A549 (cell line): ENCODE results near the gene NGEF. TPM values are rescaled to one million over a fixed set of nuclear protein-coding genes. Genes with fewer than 3 reads are reported as not detected.

Experiments used
- ATAC-seq, 2 experiments: fragments of 200-7000 bp in 1 of 2; fragments of >200 bp in 1 of 2; cut with Nextera tagmentation in 1 of 2; cut with Tn5 transposase in 1 of 2; 3 replicates each; pipeline versions ENCODE4 v1.8.0 to v1.9.1; 2018 to 2020; ENCODE audit warnings: mild to moderate bottlenecking in 1 of 2, moderate library complexity in 1 of 2
- CTCF ChIA-PET: fragments of 300-600 bp; sonication (Branson Sonifier 250); formaldehyde crosslinking; extraction: SDS; loops from one replicate; lab custom pipeline; 2021; ENCODE audit warnings: antibody characterized with exemption, inconsistent platforms; lab: Yijun Ruan, JAX
- POLR2A ChIA-PET: fragments of 350-600 bp; formaldehyde crosslinking; extraction: SDS; loops from one replicate; lab custom pipeline; 2021; ENCODE audit warnings: antibody characterized with exemption, inconsistent platforms; lab: Yijun Ruan, JAX
- DNase-seq, 2 experiments: peaks; one replicate each; pipeline versions ENCODE4 v3.0.0 to v3.0.0-alpha.2; 2011 to 2016; ENCODE audit warnings: low read depth in 1 of 2, low spot score in 1 of 2
- FAIRE-seq: peaks from 2 replicates; lab custom pipeline; 2011; peaks lifted over from hg19 to GRCh38; lab: Jason Lieb, UNC
- H3K27ac ChIP-seq, 2 experiments: fragments of >200 bp; sonication (Bioruptor Twin); formaldehyde crosslinking; 3 replicates each; pipeline ENCODE4 v1.5.1; 2016 to 2017
- H3K4me1 ChIP-seq: fragments of >200 bp; sonication (Bioruptor Twin); formaldehyde crosslinking; 3 replicates; pipeline ENCODE4 v1.6.1; 2016
- H3K4me2 ChIP-seq: fragments of >200 bp; sonication (Bioruptor Twin); formaldehyde crosslinking; 3 replicates; pipeline ENCODE4 v1.6.1; 2016
- H3K4me3 ChIP-seq: fragments of >200 bp; sonication (Bioruptor Twin); formaldehyde crosslinking; 3 replicates; pipeline ENCODE4 v1.5.1; 2016
- H3K9me3 ChIP-seq: fragments of >200 bp; sonication (Bioruptor Twin); formaldehyde crosslinking; 3 replicates; pipeline ENCODE4 v1.6.1; 2016
- CHD4 ChIP-seq: fragments of 200-600 bp; sonication (generic); IDR thresholded peaks from 2 replicates; pipeline ENCODE4 v1.6.1; 2016; ENCODE audit warnings: antibody characterized with exemption, mild to moderate bottlenecking, borderline replicate concordance
- EHF ChIP-seq: fragments of 250-450 bp; sonication (Bioruptor Pico); IDR thresholded peaks from 2 replicates; pipeline ENCODE4 v1.5.0; 2020; ENCODE audit warnings: mild to moderate bottlenecking
- ESRRA ChIP-seq: fragments of 150-350 bp; IDR thresholded peaks from 2 replicates; pipeline ENCODE4 v1.6.1; 2014; ENCODE audit warnings: mild to moderate bottlenecking, low read length, borderline replicate concordance
- GATA3 ChIP-seq: IDR thresholded peaks from 2 replicates; pipeline ENCODE4 v1.6.1; 2012; ENCODE audit warnings: borderline replicate concordance
- HDAC2 ChIP-seq: fragments of 200-600 bp; sonication (generic); IDR thresholded peaks from 2 replicates; pipeline ENCODE4 v1.6.1; 2016
- MAX ChIP-seq: IDR thresholded peaks from 2 replicates; pipeline ENCODE4 v1.6.1; 2012
- MYC ChIP-seq: IDR thresholded peaks from 2 replicates; pipeline ENCODE4 v1.6.1; 2012; ENCODE audit warnings: mild to moderate bottlenecking, inconsistent platforms, low read length, improper control_type of control experiment, borderline replicate concordance
- NPAS2 ChIP-seq: fragments of 250-450 bp; sonication (Bioruptor Pico); IDR thresholded peaks from 2 replicates; pipeline ENCODE4 v1.8.0; 2022; ENCODE audit warnings: mild to moderate bottlenecking, moderate library complexity, borderline replicate concordance
- POLR2A ChIP-seq: IDR thresholded peaks from 2 replicates; pipeline ENCODE4 v1.6.1; 2012; ENCODE audit warnings: mild to moderate bottlenecking, low read length
- RAD21 ChIP-seq, 2 experiments: fragments of >200 bp in 1 of 2; sonication (Bioruptor Twin) in 1 of 2; formaldehyde crosslinking in 1 of 2; IDR thresholded peaks in 1 of 2; conservative IDR thresholded peaks in 1 of 2; 2 replicates in 1 of 2; 3 replicates in 1 of 2; pipeline ENCODE4 v1.6.1; 2012 to 2018; ENCODE audit warnings: inconsistent platforms in 1 of 2
- RARB ChIP-seq: fragments of 250-450 bp; sonication (Bioruptor Pico); IDR thresholded peaks from 2 replicates; pipeline ENCODE4 v1.8.0; 2021; ENCODE audit warnings: mild to moderate bottlenecking, moderate library complexity
- RFX5 ChIP-seq: fragments of 450-650 bp; IDR thresholded peaks from 2 replicates; pipeline ENCODE4 v1.7.1; 2014; ENCODE audit warnings: antibody characterized with exemption, mild to moderate bottlenecking, moderate library complexity
- USF2 ChIP-seq: fragments of 450-650 bp; IDR thresholded peaks from 2 replicates; pipeline ENCODE4 v1.6.1; 2014; ENCODE audit warnings: antibody characterized with exemption
- WGBS: methylation state at CpG from one replicate; pipeline ENCODE4 v1.1.6; 2017; ENCODE audit errors: missing lambda C conversion rate; 5-methylcytosine and 5-hydroxymethylcytosine counted together
- polyA plus RNA-seq, 4 experiments: library from polyadenylated mRNA; depleted of rRNA in 3 of 4; stranded (reverse); fragments of >200 nt; fragmentation: RNase III in 1 of 4; extraction: RNeasy Plus Mini Kit Qiagen cat#74134 plus additional on column Dnase treatment in 1 of 4; gene quantifications; 2 replicates in 3 of 4; 3 replicates in 1 of 4; pipeline ENCODE4 v1.2.3, GENCODE V29; 2011 to 2017
- TF ChIP-seq, protein P1 (sequence below): fragments of 200-600 bp; sonication (generic); IDR thresholded peaks from 2 replicates; pipeline ENCODE4 v1.6.1; 2016; ENCODE audit warnings: antibody characterized with exemption, mild to moderate bottlenecking, moderate library complexity
- TF ChIP-seq, protein P2 (sequence below): fragments of 250-450 bp; sonication (Bioruptor Pico); IDR thresholded peaks from 2 replicates; pipeline ENCODE4 v1.5.0; 2021; ENCODE audit warnings: mild to moderate bottlenecking, moderate library complexity, borderline replicate concordance
- TF ChIP-seq, protein P3 (sequence below): fragments of 150-350 bp; IDR thresholded peaks from 2 replicates; pipeline ENCODE4 v1.6.1; 2014; ENCODE audit warnings: low read depth, mild to moderate bottlenecking, low read length

Gene NGEF
- polyA plus RNA-seq, 2 of the 4 experiments (the other 2 are of a cell fraction): 8.1 to 9.7 TPM

DNA sequence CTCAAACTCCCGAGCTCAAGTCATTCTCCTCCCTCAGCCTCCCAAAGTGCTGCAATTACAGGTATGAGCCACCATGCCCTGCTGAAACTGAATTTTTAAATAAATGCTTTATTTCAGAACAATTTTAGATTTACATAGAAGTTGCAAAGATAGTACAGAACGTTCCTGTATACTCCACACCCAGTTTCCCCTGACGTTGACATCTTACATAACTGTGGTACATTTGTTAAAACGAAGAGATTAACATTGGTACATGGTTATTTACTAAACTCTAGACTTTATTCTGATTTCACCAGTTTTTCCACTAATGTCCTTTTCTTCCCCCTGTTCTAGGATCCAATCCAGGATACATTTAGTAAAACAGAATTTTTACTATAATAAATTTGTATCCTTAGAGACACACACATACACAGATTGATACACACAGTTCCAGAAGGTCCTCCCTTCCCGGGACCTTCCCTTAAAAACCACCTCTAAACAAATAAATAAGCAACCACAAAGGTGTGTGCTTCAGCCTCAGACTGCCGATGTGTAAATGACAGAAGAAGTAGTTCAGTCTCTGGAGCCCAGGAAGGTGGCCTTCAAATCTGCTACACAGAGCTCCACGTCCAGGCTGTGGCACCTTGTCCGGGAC lies 26.3 kb upstream of the NGEF start:
- no peak; a peak in 1 of 6 replicates for ATAC-seq
- no peak for TF ChIP-seq EHF (CRISPR knock-in tag)
- no peak for TF ChIP-seq RARB
- TF ChIP-seq, protein P1, sequence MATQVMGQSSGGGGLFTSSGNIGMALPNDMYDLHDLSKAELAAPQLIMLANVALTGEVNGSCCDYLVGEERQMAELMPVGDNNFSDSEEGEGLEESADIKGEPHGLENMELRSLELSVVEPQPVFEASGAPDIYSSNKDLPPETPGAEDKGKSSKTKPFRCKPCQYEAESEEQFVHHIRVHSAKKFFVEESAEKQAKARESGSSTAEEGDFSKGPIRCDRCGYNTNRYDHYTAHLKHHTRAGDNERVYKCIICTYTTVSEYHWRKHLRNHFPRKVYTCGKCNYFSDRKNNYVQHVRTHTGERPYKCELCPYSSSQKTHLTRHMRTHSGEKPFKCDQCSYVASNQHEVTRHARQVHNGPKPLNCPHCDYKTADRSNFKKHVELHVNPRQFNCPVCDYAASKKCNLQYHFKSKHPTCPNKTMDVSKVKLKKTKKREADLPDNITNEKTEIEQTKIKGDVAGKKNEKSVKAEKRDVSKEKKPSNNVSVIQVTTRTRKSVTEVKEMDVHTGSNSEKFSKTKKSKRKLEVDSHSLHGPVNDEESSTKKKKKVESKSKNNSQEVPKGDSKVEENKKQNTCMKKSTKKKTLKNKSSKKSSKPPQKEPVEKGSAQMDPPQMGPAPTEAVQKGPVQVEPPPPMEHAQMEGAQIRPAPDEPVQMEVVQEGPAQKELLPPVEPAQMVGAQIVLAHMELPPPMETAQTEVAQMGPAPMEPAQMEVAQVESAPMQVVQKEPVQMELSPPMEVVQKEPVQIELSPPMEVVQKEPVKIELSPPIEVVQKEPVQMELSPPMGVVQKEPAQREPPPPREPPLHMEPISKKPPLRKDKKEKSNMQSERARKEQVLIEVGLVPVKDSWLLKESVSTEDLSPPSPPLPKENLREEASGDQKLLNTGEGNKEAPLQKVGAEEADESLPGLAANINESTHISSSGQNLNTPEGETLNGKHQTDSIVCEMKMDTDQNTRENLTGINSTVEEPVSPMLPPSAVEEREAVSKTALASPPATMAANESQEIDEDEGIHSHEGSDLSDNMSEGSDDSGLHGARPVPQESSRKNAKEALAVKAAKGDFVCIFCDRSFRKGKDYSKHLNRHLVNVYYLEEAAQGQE: no peak
- TF ChIP-seq, protein P2, sequence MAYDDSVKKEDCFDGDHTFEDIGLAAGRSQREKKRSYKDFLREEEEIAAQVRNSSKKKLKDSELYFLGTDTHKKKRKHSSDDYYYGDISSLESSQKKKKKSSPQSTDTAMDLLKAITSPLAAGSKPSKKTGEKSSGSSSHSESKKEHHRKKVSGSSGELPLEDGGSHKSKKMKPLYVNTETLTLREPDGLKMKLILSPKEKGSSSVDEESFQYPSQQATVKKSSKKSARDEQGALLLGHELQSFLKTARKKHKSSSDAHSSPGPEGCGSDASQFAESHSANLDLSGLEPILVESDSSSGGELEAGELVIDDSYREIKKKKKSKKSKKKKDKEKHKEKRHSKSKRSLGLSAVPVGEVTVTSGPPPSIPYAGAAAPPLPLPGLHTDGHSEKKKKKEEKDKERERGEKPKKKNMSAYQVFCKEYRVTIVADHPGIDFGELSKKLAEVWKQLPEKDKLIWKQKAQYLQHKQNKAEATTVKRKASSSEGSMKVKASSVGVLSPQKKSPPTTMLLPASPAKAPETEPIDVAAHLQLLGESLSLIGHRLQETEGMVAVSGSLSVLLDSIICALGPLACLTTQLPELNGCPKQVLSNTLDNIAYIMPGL (CRISPR knock-in tag): no peak
- TF ChIP-seq POLR2A: no peak
- no peak for TF ChIP-seq MYC
- no peak for TF ChIP-seq USF2
- no peak for TF ChIP-seq HDAC2
- no peak for TF ChIP-seq CHD4
- TF ChIP-seq NPAS2: no peak
- no peak for TF ChIP-seq ESRRA
- TF ChIP-seq MAX: no peak
- TF ChIP-seq, protein P3, sequence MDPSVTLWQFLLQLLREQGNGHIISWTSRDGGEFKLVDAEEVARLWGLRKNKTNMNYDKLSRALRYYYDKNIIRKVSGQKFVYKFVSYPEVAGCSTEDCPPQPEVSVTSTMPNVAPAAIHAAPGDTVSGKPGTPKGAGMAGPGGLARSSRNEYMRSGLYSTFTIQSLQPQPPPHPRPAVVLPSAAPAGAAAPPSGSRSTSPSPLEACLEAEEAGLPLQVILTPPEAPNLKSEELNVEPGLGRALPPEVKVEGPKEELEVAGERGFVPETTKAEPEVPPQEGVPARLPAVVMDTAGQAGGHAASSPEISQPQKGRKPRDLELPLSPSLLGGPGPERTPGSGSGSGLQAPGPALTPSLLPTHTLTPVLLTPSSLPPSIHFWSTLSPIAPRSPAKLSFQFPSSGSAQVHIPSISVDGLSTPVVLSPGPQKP: no peak
- TF ChIP-seq RAD21 (conservative IDR thresholded peaks at IDR 0.05 in 1 of 2, IDR thresholded peaks at IDR 0.05 in 1 of 2): no peak
- no peak for FAIRE-seq
- H3K4me1 ChIP-seq: no peaks in the 10 kb centered on the region
- H3K4me3 ChIP-seq: no peak overlapping the region
- H3K4me2 ChIP-seq: no peak overlapping the region
- H3K9me3 ChIP-seq: peaks cover 10% of the 10 kb centered on the region; the same call in 2 of the 3 replicates
- CTCF ChIA-PET: interaction anchor here (0.6 to 2.0 kb wide), 4 partner anchors 11 to 305 kb away, joined by 3 to 13 read pairs (median 6); no protein-coding TSS in a partner anchor
- no peak for DNase-seq
- 71% methylated on average over 8 of the region's 8 CpGs for WGBS
- POLR2A ChIA-PET: no interaction called here
- peak overlapping the region in 1 of 2 experiments; percentile 27; a peak in 1 of 6 replicates for H3K27ac ChIP-seq

GRCh38 chr2:233037078-233037477 lies 24.0 kb upstream of the NGEF start:
- 80% methylated on average over 2 of the region's 2 CpGs for WGBS
- ATAC-seq (no peak), DNase-seq (no peak), FAIRE-seq (no peak)
- ChIA-PET POLR2A (no interaction called here), CTCF (interaction anchor here (1.2 to 2.0 kb wide), 3 partner anchors 15 to 56 kb away, joined by 3 to 13 read pairs (median 3); no protein-coding TSS in a partner anchor)
- H3K4me1 ChIP-seq: no peaks in the 10 kb centered on the region
- TF ChIP-seq GATA3 (no peak), RFX5 (no peak)
- H3K4me3 ChIP-seq: no peak overlapping the region
- peaks cover 10% of the 10 kb centered on the region; the same call in 2 of the 3 replicates for H3K9me3 ChIP-seq
- H3K27ac ChIP-seq: no peak overlapping the region
- no peak overlapping the region for H3K4me2 ChIP-seq
